NT2/D1 (cell line): ENCODE measurements around the gene ACBD3.

Experiments
- DNase-seq: peaks from one replicate; pipeline ENCODE4 v3.0.0-alpha.2; 2011; ENCODE audit warnings: low read depth, low spot score
- H3K27me3 ChIP-seq: 2 replicates; pipeline ENCODE4 v1.6.0; 2011; ENCODE audit warnings: mild to moderate bottlenecking; ENCODE audit not compliant: insufficient read length, insufficient read depth
- H3K36me3 ChIP-seq: 2 replicates; pipeline ENCODE4 v1.6.1; 2011; ENCODE audit warnings: mild to moderate bottlenecking, low read length, mixed read lengths; ENCODE audit not compliant: insufficient read depth, insufficient read length
- H3K4me1 ChIP-seq: 2 replicates; pipeline ENCODE4 v1.5.1; 2011; ENCODE audit not compliant: insufficient read depth, insufficient read length
- H3K4me3 ChIP-seq: 2 replicates; pipeline ENCODE4 v1.5.1; 2011; ENCODE audit warnings: low read depth; ENCODE audit not compliant: insufficient read length
- H3K9ac ChIP-seq: 2 replicates; pipeline ENCODE4 v1.6.0; 2011; ENCODE audit warnings: low read depth; ENCODE audit not compliant: insufficient read length
- H3K9me3 ChIP-seq: 2 replicates; pipeline ENCODE4 v1.5.1; 2011; ENCODE audit warnings: mild to moderate bottlenecking, low read length; ENCODE audit not compliant: insufficient read depth
- SUZ12 ChIP-seq: IDR thresholded peaks from 2 replicates; pipeline ENCODE4 v1.6.1; 2011; ENCODE audit not compliant: insufficient read length, insufficient read depth; ENCODE audit errors: extremely low read depth
- YY1 ChIP-seq: IDR thresholded peaks from 2 replicates; pipeline ENCODE4 v1.6.1; 2011; ENCODE audit not compliant: insufficient read length, insufficient read depth
- ZNF274 ChIP-seq: IDR thresholded peaks from 2 replicates; pipeline ENCODE4 v1.6.1; 2011; ENCODE audit warnings: mild to moderate bottlenecking, low read depth, low read length

Gene ACBD3

DNA sequence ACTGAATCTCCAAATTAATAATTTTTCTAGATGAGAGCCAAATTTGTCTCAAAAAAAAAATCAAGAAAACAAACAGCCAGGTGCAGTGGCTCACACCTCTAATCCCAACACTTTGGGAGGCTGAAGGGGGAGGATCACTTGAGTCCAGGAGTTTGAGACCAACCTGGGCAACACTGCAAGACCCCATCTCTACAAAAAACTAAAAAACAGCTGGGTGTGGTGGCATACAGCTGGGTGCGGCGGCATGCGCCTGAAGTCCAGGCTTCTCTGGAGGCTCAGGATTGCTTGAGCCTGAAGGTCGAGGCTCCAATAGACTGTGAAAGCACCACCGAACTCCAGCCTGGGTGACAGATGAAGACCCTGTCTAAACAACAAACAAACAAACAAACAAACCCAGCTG lies 14.0 kb downstream of the ACBD3 start:
- Histone ChIP-seq H3K4me1 (no peaks in the 10 kb centered on the region), H3K9me3 (no peaks in the 10 kb centered on the region), H3K9ac (no peak overlapping the region), H3K36me3 (peaks cover 26% of the 10 kb centered on the region), H3K4me3 (no peak overlapping the region), H3K27me3 (no peaks in the 10 kb centered on the region)
- no peak for TF ChIP-seq YY1
- no peak for TF ChIP-seq SUZ12
- no peak for TF ChIP-seq ZNF274
- DNase-seq, result no peak

DNA sequence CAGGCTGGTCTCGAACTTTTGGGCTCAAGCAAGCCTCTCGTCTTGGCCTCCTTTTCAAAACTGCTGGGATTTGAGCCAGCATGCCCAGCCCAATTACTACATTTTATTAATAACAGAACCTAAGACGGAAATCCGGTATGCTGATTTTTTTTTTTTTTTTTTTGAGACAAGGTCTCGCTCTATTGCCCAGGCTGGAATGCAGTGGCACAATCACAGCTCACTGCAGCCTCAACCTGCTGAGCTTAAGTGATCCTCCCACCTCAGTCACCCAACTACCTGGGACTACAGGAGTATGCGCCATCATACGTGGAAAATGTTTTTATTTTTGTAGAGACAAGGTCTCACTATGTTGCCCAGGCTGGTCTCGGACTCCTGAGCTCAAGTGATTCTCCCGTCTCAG lies 20.2 kb downstream of the ACBD3 start:
- no peak overlapping the region for H3K4me3 ChIP-seq
- no peaks in the 10 kb centered on the region for H3K27me3 ChIP-seq
- H3K9ac ChIP-seq, result no peak overlapping the region
- H3K4me1 ChIP-seq, result no peaks in the 10 kb centered on the region
- no peak for TF ChIP-seq YY1
- no peak for TF ChIP-seq ZNF274
- no peak for TF ChIP-seq SUZ12
- no peak for DNase-seq
- H3K9me3 ChIP-seq, result no peaks in the 10 kb centered on the region
- peaks cover 53% of the 10 kb centered on the region for H3K36me3 ChIP-seq

DNA sequence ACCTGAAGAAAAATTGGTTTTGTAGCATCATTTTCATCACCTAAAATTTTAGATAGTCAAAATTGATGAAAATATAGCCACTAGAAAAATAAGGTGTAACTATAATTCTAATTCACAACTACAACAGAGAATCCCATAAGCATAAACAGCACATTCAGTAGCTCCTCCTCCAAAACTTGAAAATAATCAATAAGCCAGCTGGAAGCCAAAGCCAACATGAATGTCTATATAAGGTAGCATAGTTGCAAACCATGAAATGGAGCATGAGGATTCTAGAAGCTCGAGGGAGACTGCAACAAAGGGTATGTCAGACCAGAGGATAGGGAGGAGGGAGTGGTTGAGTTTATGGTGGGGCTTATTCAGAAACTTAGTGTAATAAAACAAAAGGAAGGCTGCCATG lies 22.4 kb downstream of the ACBD3 start:
- TF ChIP-seq SUZ12 (no peak), ZNF274 (no peak), YY1 (no peak)
- peaks cover 73% of the 10 kb centered on the region for H3K36me3 ChIP-seq
- H3K9me3 ChIP-seq, result no peaks in the 10 kb centered on the region

DNA sequence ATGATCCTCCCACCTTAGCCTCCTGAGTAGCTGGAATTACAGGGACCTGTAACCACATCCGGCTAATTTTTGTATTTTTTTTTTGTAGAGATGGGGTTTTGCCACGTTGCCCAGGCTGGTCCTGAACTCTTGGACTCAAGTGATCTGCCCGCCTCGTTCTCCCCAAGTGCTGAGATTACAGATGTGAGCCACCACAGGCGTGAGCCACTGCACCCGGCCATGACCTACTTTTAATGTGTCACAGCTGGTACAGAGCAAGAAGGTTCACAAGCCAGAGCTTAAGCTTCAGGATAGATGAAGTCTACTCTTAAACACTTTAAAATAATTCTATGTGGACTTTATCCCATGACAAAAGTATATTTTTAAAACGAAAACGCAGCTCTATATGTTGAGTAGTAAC lies 23.6 kb downstream of the ACBD3 start:
- Histone ChIP-seq H3K36me3 (peaks cover 77% of the 10 kb centered on the region), H3K4me1 (no peaks in the 10 kb centered on the region), H3K9me3 (no peaks in the 10 kb centered on the region), H3K9ac (no peak overlapping the region), H3K4me3 (no peak overlapping the region), H3K27me3 (no peaks in the 10 kb centered on the region)
- no peak for DNase-seq
- no peak for TF ChIP-seq ZNF274
- TF ChIP-seq SUZ12, result no peak
- TF ChIP-seq YY1, result no peak

More for the DNA sequence above, 22.4 kb downstream of the ACBD3 start:
- Histone ChIP-seq H3K9ac (no peak overlapping the region), H3K27me3 (no peaks in the 10 kb centered on the region), H3K4me3 (no peak overlapping the region), H3K4me1 (no peaks in the 10 kb centered on the region)
- DNase-seq, result no peak

DNA sequence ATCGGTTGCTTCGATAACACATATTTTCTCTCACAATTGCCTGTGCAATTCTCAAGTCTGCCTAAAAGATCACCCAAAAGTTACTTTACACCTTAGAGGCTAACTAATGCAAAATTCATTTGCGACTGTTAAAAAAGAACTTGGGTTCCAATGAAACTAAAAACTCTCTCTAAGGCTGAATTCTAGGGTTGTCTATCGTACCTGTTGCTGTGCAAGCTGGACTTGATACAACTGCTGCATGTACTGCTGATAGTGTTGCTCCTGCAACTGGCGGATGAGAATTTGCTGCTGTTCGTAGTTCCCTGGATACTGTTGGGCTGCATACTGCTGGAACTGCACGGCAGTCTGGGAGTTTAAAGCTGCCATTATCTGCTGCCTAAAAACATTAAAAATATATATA lies 27.6 kb downstream of the ACBD3 start:
- Histone ChIP-seq H3K4me1 (no peaks in the 10 kb centered on the region), H3K9ac (no peak overlapping the region), H3K36me3 (peaks cover 91% of the 10 kb centered on the region), H3K4me3 (no peak overlapping the region), H3K9me3 (no peaks in the 10 kb centered on the region), H3K27me3 (no peaks in the 10 kb centered on the region)
- TF ChIP-seq YY1 (no peak), ZNF274 (no peak), SUZ12 (no peak)
- DNase-seq, result no peak

DNA sequence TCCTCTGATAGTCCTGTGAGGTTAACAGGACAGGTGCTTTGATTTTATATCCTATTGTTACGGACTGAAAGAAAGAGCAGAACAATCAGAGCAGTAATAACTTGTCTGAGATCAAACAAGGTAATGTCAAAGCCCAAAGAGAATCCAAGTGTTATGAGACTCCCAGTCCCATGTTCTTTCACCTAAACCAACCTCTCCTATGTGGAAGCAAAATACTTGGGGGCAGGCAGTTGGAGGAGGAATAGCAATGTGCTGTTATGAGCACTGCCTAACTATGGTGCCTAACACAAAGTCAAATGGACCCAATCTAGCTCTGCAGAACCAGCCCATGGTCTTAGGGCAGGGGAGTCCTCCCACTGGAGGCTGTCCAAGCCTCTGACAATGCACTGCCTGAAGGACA lies 28.1 kb downstream of the ACBD3 start:
- no peaks in the 10 kb centered on the region for H3K4me1 ChIP-seq
- H3K36me3 ChIP-seq, result peaks cover 92% of the 10 kb centered on the region

DNA sequence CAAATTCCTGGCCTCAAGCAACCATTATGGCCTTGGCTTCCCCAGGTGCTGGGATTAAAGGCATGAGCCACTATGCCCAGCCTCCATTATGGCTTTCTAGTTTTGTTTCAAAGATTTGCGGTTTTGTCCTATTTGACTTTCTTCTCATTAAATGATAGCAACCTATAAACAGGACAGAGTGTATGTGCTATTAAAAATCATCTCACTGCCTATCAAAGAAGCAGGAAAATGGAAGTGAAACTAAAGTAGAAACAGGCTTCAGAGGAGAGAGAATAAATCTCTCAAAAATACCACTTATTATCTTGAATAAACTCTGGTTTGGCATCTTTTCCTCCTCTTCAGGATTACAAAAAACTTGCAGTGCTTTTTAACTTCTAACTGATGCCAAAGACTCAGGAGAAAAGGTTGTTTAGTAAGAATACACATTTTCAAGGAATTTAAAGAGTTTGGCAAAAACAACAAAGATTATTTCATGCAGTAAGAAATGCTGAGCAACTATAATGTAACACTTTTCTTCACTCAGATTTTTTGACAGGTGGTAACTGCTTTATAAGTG lies 28.7 kb downstream of the ACBD3 start:
- no peak for DNase-seq
- Histone ChIP-seq H3K9me3 (no peaks in the 10 kb centered on the region), H3K36me3 (peaks cover 92% of the 10 kb centered on the region), H3K4me3 (no peak overlapping the region), H3K9ac (no peak overlapping the region), H3K27me3 (no peaks in the 10 kb centered on the region), H3K4me1 (no peaks in the 10 kb centered on the region)
- TF ChIP-seq YY1 (no peak), ZNF274 (no peak), SUZ12 (no peak)

More for the DNA sequence above, 28.1 kb downstream of the ACBD3 start:
- H3K4me3 ChIP-seq, result no peak overlapping the region
- H3K9ac ChIP-seq, result no peak overlapping the region
- no peak for DNase-seq
- H3K9me3 ChIP-seq, result no peaks in the 10 kb centered on the region
- H3K27me3 ChIP-seq, result no peaks in the 10 kb centered on the region
- TF ChIP-seq ZNF274 (no peak), YY1 (no peak), SUZ12 (no peak)

DNA sequence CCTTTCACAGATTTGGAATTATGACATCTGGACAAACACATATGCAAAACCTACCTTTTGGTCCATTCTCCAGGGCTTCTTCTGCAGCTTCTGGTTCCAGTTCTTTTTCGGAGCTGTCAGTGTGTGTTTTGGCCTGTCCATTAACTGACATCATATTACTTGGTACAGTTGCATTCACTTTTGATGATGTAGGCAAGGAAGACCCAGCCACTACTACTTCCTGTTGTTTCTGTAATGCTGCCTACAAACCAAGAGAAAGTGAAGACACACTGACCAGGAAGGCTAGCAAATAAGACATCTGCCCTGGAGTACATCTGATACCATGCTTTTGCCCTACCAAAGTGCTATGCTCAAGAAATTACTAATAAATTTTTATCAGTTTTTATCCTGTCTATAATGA lies 31.9 kb downstream of the ACBD3 start:
- Histone ChIP-seq H3K36me3 (peaks cover 91% of the 10 kb centered on the region), H3K9me3 (no peaks in the 10 kb centered on the region), H3K4me3 (no peak overlapping the region), H3K9ac (no peak overlapping the region), H3K4me1 (no peaks in the 10 kb centered on the region), H3K27me3 (no peaks in the 10 kb centered on the region)
- TF ChIP-seq ZNF274, result no peak
- DNase-seq, result no peak
